ENCODE results near the gene CD46.
"Not testable (repeated sequence)": the region's sequence is repeated elsewhere in the genome, so short reads cannot be mapped to it uniquely, and the experiment has no call there.

CD46 gene

DNA sequence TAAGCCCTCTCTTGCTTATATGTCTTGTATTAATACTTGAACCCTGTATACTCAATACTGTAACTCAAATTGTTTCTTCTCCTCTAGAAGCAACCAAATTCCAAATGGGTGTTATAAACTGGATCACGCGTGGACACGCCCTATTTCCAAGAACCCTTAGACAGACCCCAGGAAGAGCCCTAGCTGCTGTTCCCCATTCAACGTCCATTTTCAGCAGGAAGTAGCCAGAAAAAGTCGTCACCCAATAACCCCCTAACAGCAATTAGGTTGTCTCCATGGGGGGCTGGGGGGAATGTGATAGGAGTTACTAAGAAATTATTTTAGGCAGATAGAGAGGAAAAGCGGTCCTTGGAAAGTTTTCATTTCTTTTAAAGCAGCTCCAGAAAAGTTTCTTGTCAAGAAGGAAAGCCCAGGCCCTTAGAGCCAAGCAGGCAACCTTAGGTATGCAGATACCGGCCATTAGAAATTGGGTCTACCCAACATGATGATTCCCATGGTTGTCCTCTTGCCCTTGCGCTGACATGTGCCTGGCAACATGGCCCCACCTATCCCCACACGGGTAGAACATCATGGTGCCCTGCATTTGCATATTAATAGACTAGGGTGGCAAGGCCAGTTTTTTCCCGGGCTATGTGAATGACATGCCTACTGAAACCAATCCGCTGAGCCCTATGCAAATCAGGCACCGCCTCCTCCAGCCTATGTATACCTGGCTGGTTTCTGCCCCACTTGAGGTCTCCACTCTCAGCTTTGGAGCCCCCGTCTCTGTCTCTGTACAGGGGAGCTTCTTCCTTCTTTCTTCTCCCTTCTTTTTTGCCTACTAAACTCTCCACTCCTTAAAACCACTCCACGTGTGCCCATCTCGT, 4.0 kb upstream of the CD46 start:
- in situ Hi-C loops (cut with MboI; ENCODE audit: low sequenced_read_pairs, unreplicated experiment) = no loop called here
- TF ChIP-seq, protein P1, sequence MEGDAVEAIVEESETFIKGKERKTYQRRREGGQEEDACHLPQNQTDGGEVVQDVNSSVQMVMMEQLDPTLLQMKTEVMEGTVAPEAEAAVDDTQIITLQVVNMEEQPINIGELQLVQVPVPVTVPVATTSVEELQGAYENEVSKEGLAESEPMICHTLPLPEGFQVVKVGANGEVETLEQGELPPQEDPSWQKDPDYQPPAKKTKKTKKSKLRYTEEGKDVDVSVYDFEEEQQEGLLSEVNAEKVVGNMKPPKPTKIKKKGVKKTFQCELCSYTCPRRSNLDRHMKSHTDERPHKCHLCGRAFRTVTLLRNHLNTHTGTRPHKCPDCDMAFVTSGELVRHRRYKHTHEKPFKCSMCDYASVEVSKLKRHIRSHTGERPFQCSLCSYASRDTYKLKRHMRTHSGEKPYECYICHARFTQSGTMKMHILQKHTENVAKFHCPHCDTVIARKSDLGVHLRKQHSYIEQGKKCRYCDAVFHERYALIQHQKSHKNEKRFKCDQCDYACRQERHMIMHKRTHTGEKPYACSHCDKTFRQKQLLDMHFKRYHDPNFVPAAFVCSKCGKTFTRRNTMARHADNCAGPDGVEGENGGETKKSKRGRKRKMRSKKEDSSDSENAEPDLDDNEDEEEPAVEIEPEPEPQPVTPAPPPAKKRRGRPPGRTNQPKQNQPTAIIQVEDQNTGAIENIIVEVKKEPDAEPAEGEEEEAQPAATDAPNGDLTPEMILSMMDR (IDR thresholded peaks at IDR 0.05; ENCODE audit: borderline replicate concordance, control extremely low read depth, extremely low read depth, insufficient read depth, missing control alignments) = no peak
- no peak for DNase-seq (ENCODE audit: low spot score)

GRCh38 chr1:207748737-207749528, 2.9 kb upstream of the CD46 start:
- TF ChIP-seq, protein P1 (IDR thresholded peaks at IDR 0.05; ENCODE audit: borderline replicate concordance, control extremely low read depth, extremely low read depth, insufficient read depth, missing control alignments) = no peak
- in situ Hi-C loops (cut with MboI; ENCODE audit: low sequenced_read_pairs, unreplicated experiment) = no loop called here
- no peak for DNase-seq (ENCODE audit: low spot score)

DNA sequence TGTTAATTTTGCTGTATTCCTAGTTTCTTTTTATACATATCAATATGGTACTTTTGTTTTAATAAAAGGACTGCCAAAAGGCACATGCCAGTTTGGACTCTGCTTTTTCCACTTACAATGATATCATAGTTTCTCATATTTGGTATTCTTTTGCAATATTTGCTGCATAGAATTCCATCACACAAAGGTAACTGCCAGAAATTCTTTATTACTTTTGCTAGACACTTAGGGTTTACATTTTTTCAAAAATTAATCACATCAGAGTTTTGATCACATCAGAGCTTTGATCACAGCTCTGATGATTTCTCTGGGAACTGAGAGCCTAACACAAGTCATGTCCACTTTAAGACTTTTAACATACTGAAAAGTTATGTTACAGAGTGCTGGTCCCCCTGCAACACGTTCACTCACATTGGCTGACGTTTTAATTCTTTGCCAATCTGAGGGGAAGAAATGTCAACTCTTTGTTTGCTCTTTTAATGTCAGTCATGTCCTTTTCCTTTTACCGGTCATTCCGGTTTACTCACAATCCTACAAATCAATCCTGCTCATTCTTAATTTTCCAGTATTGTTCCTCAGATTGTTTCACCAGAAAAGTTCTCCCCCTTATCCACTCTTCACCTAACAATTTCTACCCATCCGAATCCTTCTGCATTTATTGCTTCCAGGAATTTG, 1.1 kb upstream of the CD46 start:
- TF ChIP-seq, protein P1 (IDR thresholded peaks at IDR 0.05; ENCODE audit: borderline replicate concordance, control extremely low read depth, extremely low read depth, insufficient read depth, missing control alignments) = no peak
- in situ Hi-C loops (cut with MboI; ENCODE audit: low sequenced_read_pairs, unreplicated experiment) = no loop called here
- no peak for DNase-seq (ENCODE audit: low spot score)

- in situ Hi-C loops (cut with MboI; ENCODE audit: low sequenced_read_pairs, unreplicated experiment); DNase-seq (ENCODE audit: low spot score): not testable (repeated sequence)
Measured at GRCh38 chr1:207751463-207751789, 428 bp upstream of the CD46 start.

DNA sequence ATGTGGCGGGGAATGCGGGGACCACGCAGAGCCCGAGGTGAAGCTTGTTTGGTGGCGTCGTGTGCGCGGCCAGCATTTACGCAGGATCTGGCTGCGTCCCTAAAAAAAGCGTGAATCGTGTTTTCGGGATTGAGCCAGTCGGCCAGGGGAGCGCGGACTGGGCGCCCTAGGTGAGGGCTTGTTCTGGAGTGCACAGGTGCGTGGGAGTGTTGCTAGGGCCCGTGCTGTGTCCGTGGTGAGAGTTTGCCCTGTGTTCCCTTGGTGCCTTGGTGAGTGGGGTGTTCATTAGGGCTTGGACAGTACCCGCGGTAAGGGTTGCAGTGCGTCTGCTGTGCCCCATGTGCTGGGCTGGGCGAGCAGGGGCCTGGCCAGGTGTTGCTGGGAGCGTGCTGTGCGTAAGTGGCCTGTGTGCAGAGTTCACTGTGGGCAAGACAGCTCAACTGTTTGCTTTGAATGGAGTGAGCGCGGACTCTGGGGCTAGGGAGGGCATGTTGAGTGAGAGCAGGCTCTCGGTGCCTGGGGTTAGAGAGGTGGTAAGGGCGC, 673 bp downstream of the CD46 start:
- TF ChIP-seq, protein P1 (IDR thresholded peaks at IDR 0.05; ENCODE audit: borderline replicate concordance, control extremely low read depth, extremely low read depth, insufficient read depth, missing control alignments) = no peak
- in situ Hi-C loops (cut with MboI; ENCODE audit: low sequenced_read_pairs, unreplicated experiment) = no loop called here
- DNase-seq (ENCODE audit: low spot score) = peak; percentile 54

- DNase-seq (ENCODE audit: low spot score) = no peak
- TF ChIP-seq, protein P1 (IDR thresholded peaks at IDR 0.05; ENCODE audit: borderline replicate concordance, control extremely low read depth, extremely low read depth, insufficient read depth, missing control alignments) = no peak
- in situ Hi-C loops (cut with MboI; ENCODE audit: low sequenced_read_pairs, unreplicated experiment) = no loop called here
Measured at GRCh38 chr1:207753611-207754010, 1.8 kb downstream of the CD46 start.
